GM19372 (cell line): ENCODE measurements around the gene GOSR2.
"Not testable (repeated sequence)": the region's sequence is repeated elsewhere in the genome, so short reads cannot be mapped to it uniquely, and the experiment has no call there.

ENCODE experiments used
- ATAC-seq: cut with Tn5 transposase; IDR thresholded peaks from one replicate; pipeline ENCODE4 v1.9.1; 2021; ENCODE audit warnings: mild to moderate bottlenecking, low read depth, moderate library complexity; ENCODE audit not compliant: unreplicated experiment

The GOSR2 gene

DNA sequence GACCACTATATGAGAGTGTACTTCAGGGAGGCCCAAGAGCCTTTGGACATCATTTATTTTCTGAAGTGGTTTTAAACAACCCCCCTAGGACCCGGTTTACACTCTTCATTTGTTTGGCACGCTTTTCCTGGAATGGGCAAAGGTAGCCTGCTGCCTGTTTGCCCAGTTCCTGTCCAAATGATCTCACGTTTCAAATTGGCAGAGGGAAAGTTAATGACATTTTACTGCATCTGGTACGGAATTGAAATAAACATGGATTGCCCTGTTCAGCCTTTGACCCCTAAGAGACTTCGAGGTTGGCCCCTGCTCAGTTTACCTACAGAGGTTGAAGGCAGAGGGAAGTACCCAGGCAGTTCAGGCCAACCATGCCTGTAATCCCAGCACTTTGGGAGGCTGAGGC is 61.9 kb downstream of the GOSR2 start:
- no peak for ATAC-seq

DNA sequence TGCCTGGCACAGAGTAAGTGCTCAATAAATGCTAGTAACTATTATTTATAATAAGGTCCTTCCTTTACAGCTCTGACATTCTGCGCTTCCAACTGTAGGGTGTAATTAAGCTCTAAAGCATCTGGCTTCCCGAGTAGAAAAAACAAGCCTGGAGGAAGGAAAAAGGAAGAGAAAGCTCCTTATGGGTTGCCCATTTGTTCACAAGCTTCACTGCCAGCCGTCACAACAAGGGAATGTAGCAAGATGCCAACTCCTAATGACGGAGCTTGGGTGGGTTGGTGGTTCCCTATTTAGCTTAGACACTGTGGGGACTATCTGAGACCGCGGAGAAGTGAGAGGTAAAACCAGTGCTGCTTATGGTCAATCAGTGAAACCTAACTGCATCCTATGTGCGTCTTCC is 63.4 kb downstream of the GOSR2 start:
- ATAC-seq = no peak

DNA sequence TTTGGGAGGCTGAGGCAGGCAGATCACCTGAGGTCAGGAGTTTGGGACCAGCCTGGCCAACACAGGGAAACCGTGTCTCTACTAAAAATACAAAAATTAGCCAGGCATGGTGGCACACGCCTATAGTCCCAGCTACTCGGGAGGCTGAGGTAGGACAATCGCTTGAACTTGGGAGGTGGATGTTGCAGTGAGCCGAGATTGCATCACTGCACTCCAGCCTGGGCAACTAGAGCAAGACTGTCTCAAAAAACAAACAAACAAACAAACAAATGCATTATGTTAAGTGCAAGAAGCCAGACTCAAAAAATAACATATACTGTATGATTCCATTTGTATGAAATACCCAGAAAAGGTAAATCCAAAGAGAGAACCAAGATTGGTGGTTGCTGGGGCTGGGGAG is 65.0 kb downstream of the GOSR2 start:
- not testable (repeated sequence) for ATAC-seq

DNA sequence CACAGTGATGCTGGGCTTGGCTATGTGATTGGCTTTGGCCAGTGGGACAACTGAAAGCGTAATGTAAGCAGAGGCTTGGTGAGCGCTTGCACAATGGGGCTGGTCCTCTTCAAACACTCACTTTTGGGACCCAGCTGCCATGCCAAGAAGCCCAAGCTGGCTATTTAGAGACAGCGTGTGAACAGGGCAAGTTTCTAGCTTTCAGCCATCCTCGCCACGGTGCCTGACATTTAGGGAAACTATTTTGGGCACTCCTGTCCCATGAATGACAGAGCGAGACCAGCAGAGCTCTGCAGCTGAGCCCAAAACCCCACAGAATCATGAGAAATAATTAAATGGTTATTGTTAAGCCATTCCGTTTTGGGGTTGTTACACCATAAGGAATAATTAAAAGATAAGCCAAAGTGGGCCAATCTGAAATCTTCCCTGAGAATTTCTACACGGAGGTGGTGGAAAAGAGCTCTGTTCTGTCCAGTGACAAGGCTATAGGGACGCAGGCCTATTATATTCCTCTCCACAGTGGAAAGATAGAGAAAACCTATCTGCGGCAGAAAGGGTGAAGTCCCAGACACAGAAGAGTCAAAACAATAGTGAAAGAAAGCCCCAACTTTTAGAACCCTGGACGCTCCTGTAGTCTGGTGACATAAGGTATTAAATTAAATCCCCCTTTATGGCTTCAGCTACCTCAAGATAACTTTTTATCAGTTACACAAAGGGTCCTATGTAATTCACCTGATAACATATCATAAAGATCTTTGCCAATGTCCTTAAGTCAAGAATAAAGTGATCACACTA is 66.9 kb downstream of the GOSR2 start:
- ATAC-seq = no peak

DNA sequence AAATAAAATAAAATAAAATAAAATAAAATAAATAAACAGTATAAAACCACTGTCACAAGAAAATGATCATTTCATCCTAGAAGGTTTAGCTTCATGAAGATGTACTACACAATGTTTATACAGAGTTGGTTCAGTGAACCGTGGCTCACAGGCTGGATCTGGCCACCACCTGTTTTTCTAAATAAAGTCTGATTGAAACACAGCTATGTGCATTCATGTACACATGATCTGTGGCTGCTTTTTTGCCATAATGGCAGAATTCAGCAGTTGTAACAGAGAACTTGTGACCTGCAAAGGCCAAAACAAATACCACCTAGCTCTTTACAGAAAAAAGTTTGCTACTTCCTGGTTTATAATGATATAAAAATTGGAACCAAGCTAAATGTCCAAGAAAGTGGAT is 68.7 kb downstream of the GOSR2 start:
- no peak for ATAC-seq
